K562 (cell line): Measurements from ENCODE around the gene NAT14. TPM values are rescaled to one million over a fixed set of nuclear protein-coding genes. Genes with fewer than 3 reads are reported as not detected.

ENCODE experiments used
- BCOR ChIP-seq: fragments of 450-650 bp; IDR thresholded peaks from 2 replicates; pipeline ENCODE4 v1.6.1; 2016
- E2F5 ChIP-seq: sonication (generic); formaldehyde crosslinking; IDR thresholded peaks from 2 replicates; pipeline ENCODE4 v1.8.0; 2022; ENCODE audit warnings: mild to moderate bottlenecking, missing genetic modification reagents
- EGR1 ChIP-seq: fragments of 450-650 bp; conservative IDR thresholded peaks from 2 replicates; pipeline ENCODE4 v1.6.1; 2017; ENCODE audit warnings: mild to moderate bottlenecking
- GMEB1 ChIP-seq: fragments of 250-450 bp; sonication (Bioruptor Pico); IDR thresholded peaks from 2 replicates; pipeline ENCODE4 v1.4.0; 2020; ENCODE audit warnings: mild to moderate bottlenecking
- GTF2F1 ChIP-seq: IDR thresholded peaks from 2 replicates; pipeline ENCODE4 v1.6.1; 2011; ENCODE audit warnings: low read depth, low read length, improper control_type of control experiment
- ILF3 ChIP-seq: fragments of 450-650 bp; IDR thresholded peaks from 2 replicates; pipeline ENCODE4 v1.6.1; 2018; ENCODE audit warnings: antibody characterized with exemption, mild to moderate bottlenecking, moderate library complexity, borderline replicate concordance
- POLR2H ChIP-seq: IDR thresholded peaks from 2 replicates; pipeline ENCODE4 v1.6.1; 2016; ENCODE audit warnings: missing genetic modification characterization, low read depth, mild to moderate bottlenecking, control low read depth, missing compliant biosample characterization, moderate library complexity
- RCOR1 ChIP-seq, 2 experiments: IDR thresholded peaks; 2 replicates each; pipeline ENCODE4 v1.6.1; 2012; ENCODE audit warnings: low read depth in 2 of 2, low read length in 2 of 2, borderline replicate concordance in 1 of 2, improper control_type of control experiment in 1 of 2
- SAFB2 ChIP-seq: fragments of 200-400 bp; formaldehyde crosslinking; IDR thresholded peaks from 2 replicates; pipeline ENCODE4 v1.6.1; 2018; ENCODE audit warnings: borderline replicate concordance, low read length, low read depth, moderate library complexity; ENCODE audit not compliant: severe bottlenecking
- SIN3A ChIP-seq, 2 experiments: fragments of 150-350 bp in 1 of 2; IDR thresholded peaks; 2 replicates each; pipeline ENCODE4 v1.6.1; 2011 to 2016; ENCODE audit warnings: borderline replicate concordance in 2 of 2, low read depth in 2 of 2, low read length in 2 of 2, mild to moderate bottlenecking in 2 of 2, moderate library complexity in 2 of 2; ENCODE audit not compliant: control insufficient read depth in 1 of 2
- TBP ChIP-seq: optimal IDR thresholded peaks from 2 replicates; pipeline ENCODE3; 2011; ENCODE audit warnings: low read depth, low read length, improper control_type of control experiment
- TEAD4 ChIP-seq, 2 experiments: sonication (generic) in 1 of 2; formaldehyde crosslinking in 1 of 2; IDR thresholded peaks; 2 replicates each; pipeline versions ENCODE4 v1.6.1 to v1.8.0; 2012 to 2022; ENCODE audit warnings: borderline replicate concordance in 1 of 2, inconsistent platforms in 1 of 2, low read length in 1 of 2, mild to moderate bottlenecking in 1 of 2, missing genetic modification reagents in 1 of 2
- VEZF1 ChIP-seq: fragments of 200-800 bp; sonication (Bioruptor generic); IDR thresholded peaks from 2 replicates; pipeline ENCODE4 v1.6.1; 2017; ENCODE audit warnings: missing genetic modification characterization, missing compliant biosample characterization
- ZBTB7A ChIP-seq: IDR thresholded peaks from 2 replicates; pipeline ENCODE4 v1.6.1; 2011; ENCODE audit warnings: low read depth, mild to moderate bottlenecking, low read length, moderate library complexity, borderline replicate concordance; ENCODE audit not compliant: control insufficient read depth
- ZNF121 ChIP-seq: sonication (generic); formaldehyde crosslinking; conservative IDR thresholded peaks from 2 replicates; pipeline ENCODE4 v1.8.0; 2022; ENCODE audit warnings: missing genetic modification reagents
- ZNF253 ChIP-seq: fragments of 250-450 bp; sonication (Bioruptor Pico); conservative IDR thresholded peaks from 2 replicates; pipeline ENCODE4 v1.6.1; 2021; ENCODE audit warnings: mild to moderate bottlenecking
- ZNF324 ChIP-seq: fragments of 250-450 bp; sonication (Bioruptor Pico); IDR thresholded peaks from 2 replicates; pipeline ENCODE4 v1.4.0; 2020; ENCODE audit warnings: mild to moderate bottlenecking
- polyA plus RNA-seq, 8 experiments: library from polyadenylated mRNA; depleted of rRNA in 4 of 8; stranded (reverse) in 5 of 8; unstranded in 3 of 8; fragments of >200 nt; fragmentation: Nextera tagmentation in 2 of 8; fragmentation: Illumina TruSeq in 1 of 8; extraction: Ambion mirVana in 2 of 8; extraction: Trizol in 1 of 8; gene quantifications; 2 replicates each; pipeline versions ENCODE4 v1.2.1 to v1.2.3, GENCODE V29; 2011 to 2014; ENCODE audit warnings: inconsistent platforms in 1 of 8, missing spikeins in 1 of 8
- total RNA-seq, 7 experiments: library from RNA; depleted of rRNA in 6 of 7; stranded (reverse); fragments of >200 nt in 6 of 7; fragmentation: Illumina TruSeq in 2 of 7; extraction: Trizol in 2 of 7; gene quantifications; 2 replicates each; pipeline versions ENCODE4 v1.2.1 to v1.2.3, GENCODE V29; 2011 to 2021; ENCODE audit warnings: low replicate concordance in 1 of 7
- TF ChIP-seq, protein P1 (sequence below): fragments of 450-650 bp; IDR thresholded peaks from 2 replicates; pipeline ENCODE4 v1.7.1; 2018; ENCODE audit warnings: mild to moderate bottlenecking, low read depth; ENCODE audit not compliant: partially characterized antibody
- TF ChIP-seq, protein P2 (sequence below): fragments of 450-650 bp; IDR thresholded peaks from 2 replicates; pipeline ENCODE4 v1.6.1; 2016; ENCODE audit warnings: low read depth, mild to moderate bottlenecking, moderate library complexity

The NAT14 gene
- total and polyA plus RNA-seq, 9 of the 15 experiments (the other 6 are each of a cell fraction or from before 2014, with no cell fraction given): 2.4 to 77.0 (median 26.7) TPM

- TF ChIP-seq, protein P1, sequence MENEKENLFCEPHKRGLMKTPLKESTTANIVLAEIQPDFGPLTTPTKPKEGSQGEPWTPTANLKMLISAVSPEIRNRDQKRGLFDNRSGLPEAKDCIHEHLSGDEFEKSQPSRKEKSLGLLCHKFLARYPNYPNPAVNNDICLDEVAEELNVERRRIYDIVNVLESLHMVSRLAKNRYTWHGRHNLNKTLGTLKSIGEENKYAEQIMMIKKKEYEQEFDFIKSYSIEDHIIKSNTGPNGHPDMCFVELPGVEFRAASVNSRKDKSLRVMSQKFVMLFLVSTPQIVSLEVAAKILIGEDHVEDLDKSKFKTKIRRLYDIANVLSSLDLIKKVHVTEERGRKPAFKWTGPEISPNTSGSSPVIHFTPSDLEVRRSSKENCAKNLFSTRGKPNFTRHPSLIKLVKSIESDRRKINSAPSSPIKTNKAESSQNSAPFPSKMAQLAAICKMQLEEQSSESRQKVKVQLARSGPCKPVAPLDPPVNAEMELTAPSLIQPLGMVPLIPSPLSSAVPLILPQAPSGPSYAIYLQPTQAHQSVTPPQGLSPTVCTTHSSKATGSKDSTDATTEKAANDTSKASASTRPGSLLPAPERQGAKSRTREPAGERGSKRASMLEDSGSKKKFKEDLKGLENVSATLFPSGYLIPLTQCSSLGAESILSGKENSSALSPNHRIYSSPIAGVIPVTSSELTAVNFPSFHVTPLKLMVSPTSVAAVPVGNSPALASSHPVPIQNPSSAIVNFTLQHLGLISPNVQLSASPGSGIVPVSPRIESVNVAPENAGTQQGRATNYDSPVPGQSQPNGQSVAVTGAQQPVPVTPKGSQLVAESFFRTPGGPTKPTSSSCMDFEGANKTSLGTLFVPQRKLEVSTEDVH: no peak
- TF ChIP-seq VEZF1 (CRISPR knock-in tag): peak; percentile 53; the same call in 1 of the 2 replicates
- TF ChIP-seq ILF3: no peak
- no peak for TF ChIP-seq E2F5
- no peak for TF ChIP-seq ZNF121 (CRISPR knock-in tag)
- TF ChIP-seq TEAD4 (IDR thresholded peaks at IDR 0.05; ENCODE audit: low read length): no peak
- TF ChIP-seq TEAD4 (CRISPR knock-in tag; IDR thresholded peaks at IDR 0.05; ENCODE audit: borderline replicate concordance): no peak
- no peak for TF ChIP-seq SAFB2
- TF ChIP-seq POLR2H: no peak
- no peak for TF ChIP-seq ZNF253 (CRISPR knock-in tag)
- no peak for TF ChIP-seq ZNF324 (CRISPR knock-in tag)
- TF ChIP-seq, protein P2, sequence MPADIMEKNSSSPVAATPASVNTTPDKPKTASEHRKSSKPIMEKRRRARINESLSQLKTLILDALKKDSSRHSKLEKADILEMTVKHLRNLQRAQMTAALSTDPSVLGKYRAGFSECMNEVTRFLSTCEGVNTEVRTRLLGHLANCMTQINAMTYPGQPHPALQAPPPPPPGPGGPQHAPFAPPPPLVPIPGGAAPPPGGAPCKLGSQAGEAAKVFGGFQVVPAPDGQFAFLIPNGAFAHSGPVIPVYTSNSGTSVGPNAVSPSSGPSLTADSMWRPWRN: no peak
- no peak; a peak in 1 of 4 replicates for TF ChIP-seq RCOR1 (IDR thresholded peaks at IDR 0.05; ENCODE audit: borderline replicate concordance in 1 of 2, low read depth in 2 of 2, low read length in 2 of 2)
- peak; percentile 59; the same call in 1 of the 2 replicates for TF ChIP-seq ZBTB7A
- TF ChIP-seq GTF2F1: no peak
- no peak for TF ChIP-seq GMEB1 (CRISPR knock-in tag)
- TF ChIP-seq EGR1: no peak
- TF ChIP-seq SIN3A (IDR thresholded peaks at IDR 0.05; ENCODE audit: borderline replicate concordance in 2 of 2, control insufficient read depth in 1 of 2, low read depth in 2 of 2, low read length in 2 of 2): 0 out of 4 replicates have a peak, but pooled peaks of 1 of the 2 experiments have one; percentile 19
- no peak for TF ChIP-seq TBP
- peak; percentile 89 for TF ChIP-seq BCOR
Observed at GRCh38 chr19:55487924-55488687, 3.1 kb downstream of the NAT14 start, which contains the start of gene SSC5D (continued).
